H1 (cell line): ENCODE data around the gene CREG2. TPM values are rescaled to one million over a fixed set of nuclear protein-coding genes. Genes with fewer than 3 reads are reported as not detected.

Experiments
- CTCF ChIA-PET: fragments of 300-600 bp; sonication (Branson Sonifier 250); formaldehyde crosslinking; loops from one replicate; lab custom pipeline; 2021; ENCODE audit not compliant: partially characterized antibody; lab: Charles Lee
- POLR2A ChIA-PET: fragments of 300-600 bp; sonication (Branson Sonifier 250); formaldehyde crosslinking; loops from one replicate; lab custom pipeline; 2021; ENCODE audit warnings: inconsistent platforms; ENCODE audit not compliant: partially characterized antibody; lab: Charles Lee
- DNase-seq, 2 experiments: peaks; one replicate each; pipeline versions ENCODE4 v3.0.0 to v3.0.0-alpha.2; 2010 to 2022; ENCODE audit warnings: low spot score in 2 of 2, low read depth in 1 of 2, mixed read lengths in 1 of 2
- FAIRE-seq: peaks from 2 replicates; lab custom pipeline; 2011; peaks lifted over from hg19 to GRCh38; lab: Jason Lieb, UNC
- H2AFZ ChIP-seq: 2 replicates; pipeline ENCODE4 v1.8.1; 2012; ENCODE audit warnings: low read length, inconsistent platforms
- H2AK5ac ChIP-seq: 2 replicates; pipeline ENCODE4 v1.6.1; 2013; ENCODE audit warnings: low read depth, low read length
- H2BK120ac ChIP-seq: replicated peaks from 2 replicates; pipeline ENCODE3; 2013; ENCODE audit warnings: low read depth, low read length, inconsistent platforms
- H2BK12ac ChIP-seq: 2 replicates; pipeline ENCODE4 v1.6.1; 2013; ENCODE audit warnings: low read depth, low read length
- H2BK15ac ChIP-seq: 2 replicates; pipeline ENCODE4 v1.6.1; 2013; ENCODE audit warnings: low read length
- H2BK20ac ChIP-seq: 2 replicates; pipeline ENCODE4 v1.6.1; 2013; ENCODE audit warnings: low read length
- H2BK5ac ChIP-seq: 2 replicates; pipeline ENCODE4 v1.6.1; 2013; ENCODE audit warnings: low read depth, low read length
- H3K14ac ChIP-seq: 2 replicates; pipeline ENCODE4 v1.6.1; 2013; ENCODE audit warnings: inconsistent platforms; ENCODE audit not compliant: insufficient read length
- H3K18ac ChIP-seq: 2 replicates; pipeline ENCODE4 v1.6.1; 2013; ENCODE audit warnings: low read length; ENCODE audit errors: extremely low read depth
- H3K23ac ChIP-seq: 2 replicates; pipeline ENCODE4 v1.6.1; 2013; ENCODE audit warnings: inconsistent platforms; ENCODE audit not compliant: insufficient read length
- H3K23me2 ChIP-seq: 2 replicates; pipeline ENCODE4 v1.6.1; 2013; ENCODE audit warnings: low read depth, low read length
- H3K27ac ChIP-seq: 2 replicates; pipeline ENCODE4 v1.6.1; 2011; ENCODE audit warnings: low read depth, low read length, inconsistent platforms
- H3K27me3 ChIP-seq, 4 experiments: replicated peaks in 1 of 4; 1 replicate in 1 of 4; 2 replicates in 3 of 4; pipeline versions ENCODE4 v1.6.1 to v1.8.1; 2011 to 2013; ENCODE audit warnings: low read length in 3 of 4, mild to moderate bottlenecking in 3 of 4, inconsistent platforms in 2 of 4, mixed read lengths in 2 of 4, moderate library complexity in 1 of 4; ENCODE audit not compliant: control insufficient read depth in 3 of 4, insufficient read depth in 3 of 4; ENCODE audit errors: extremely low read depth in 1 of 4
- H3K36me3 ChIP-seq, 4 experiments: 2 replicates each; pipeline versions ENCODE4 v1.6.1 to v1.8.1; 2011 to 2013; ENCODE audit warnings: mild to moderate bottlenecking in 4 of 4, low read length in 3 of 4, moderate library complexity in 2 of 4, control low read depth in 1 of 4, inconsistent platforms in 1 of 4; ENCODE audit not compliant: insufficient read depth in 4 of 4, control insufficient read depth in 2 of 4
- H3K4ac ChIP-seq: replicated peaks from 2 replicates; pipeline ENCODE3; 2013; ENCODE audit warnings: low read length, low read depth, mixed read lengths, inconsistent platforms; ENCODE audit not compliant: insufficient read length
- H3K4me1 ChIP-seq, 4 experiments: replicated peaks in 1 of 4; 1 replicate in 1 of 4; 2 replicates in 3 of 4; pipeline versions ENCODE4 v1.6.1 to v1.8.1; 2011 to 2013; ENCODE audit warnings: low read length in 3 of 4, inconsistent platforms in 2 of 4, mixed read lengths in 1 of 4; ENCODE audit not compliant: insufficient read depth in 4 of 4, control insufficient read depth in 3 of 4
- H3K4me2 ChIP-seq, 2 experiments: 2 replicates each; pipeline versions ENCODE4 v1.6.1 to v1.8.1; 2011 to 2013; ENCODE audit warnings: low read depth in 2 of 2, low read length in 2 of 2, control low read depth in 1 of 2, inconsistent platforms in 1 of 2, mild to moderate bottlenecking in 1 of 2; ENCODE audit not compliant: insufficient read depth in 1 of 2
- H3K4me3 ChIP-seq, 4 experiments: fragments of 200-600, 300-600 bp in 1 of 4; sonication (generic), shearing (Covaris generic), sonication (Bioruptor Twin) in 1 of 4; 2 replicates each; pipeline versions ENCODE4 v1.5.1 to v1.8.1; 2011 to 2016; ENCODE audit warnings: low read length in 4 of 4, low read depth in 3 of 4, control low read depth in 2 of 4, inconsistent platforms in 2 of 4, mild to moderate bottlenecking in 2 of 4, mixed read lengths in 1 of 4, moderate library complexity in 1 of 4; ENCODE audit not compliant: insufficient read depth in 2 of 4; ENCODE audit errors: extremely low read depth in 1 of 4
- H3K56ac ChIP-seq: replicated peaks from 2 replicates; pipeline ENCODE3; 2013; ENCODE audit warnings: low read depth, mild to moderate bottlenecking, mixed read lengths, low read length, inconsistent platforms; ENCODE audit not compliant: insufficient read length
- H3K79me1 ChIP-seq: 2 replicates; pipeline ENCODE4 v1.6.1; 2013; ENCODE audit warnings: low read depth, low read length, control low read depth
- H3K79me2 ChIP-seq, 2 experiments: 2 replicates each; pipeline versions ENCODE4 v1.6.1 to v1.8.1; 2012 to 2013; ENCODE audit warnings: low read length in 2 of 2, mild to moderate bottlenecking in 2 of 2, inconsistent platforms in 1 of 2; ENCODE audit not compliant: insufficient read depth in 2 of 2, control insufficient read depth in 1 of 2
- H3K9ac ChIP-seq, 4 experiments: replicated peaks in 1 of 4; 1 replicate in 1 of 4; 2 replicates in 3 of 4; pipeline versions ENCODE4 v1.6.1 to v1.8.1; 2011 to 2013; ENCODE audit warnings: low read depth in 3 of 4, low read length in 3 of 4, control low read depth in 2 of 4, mild to moderate bottlenecking in 2 of 4, moderate library complexity in 2 of 4, inconsistent platforms in 1 of 4; ENCODE audit errors: extremely low read depth in 1 of 4
- H3K9me3 ChIP-seq, 2 experiments: 2 replicates each; pipeline versions ENCODE4 v1.6.1 to v1.8.1; 2012 to 2013; ENCODE audit warnings: mild to moderate bottlenecking in 2 of 2, moderate library complexity in 2 of 2, control low read depth in 1 of 2, inconsistent platforms in 1 of 2, low read depth in 1 of 2, low read length in 1 of 2, mixed read lengths in 1 of 2; ENCODE audit not compliant: insufficient read depth in 2 of 2
- H4K20me1 ChIP-seq, 2 experiments: replicated peaks in 1 of 2; 2 replicates each; pipeline versions ENCODE3 to v1.8.1; 2011 to 2013; ENCODE audit warnings: inconsistent platforms in 2 of 2, low read length in 2 of 2, mild to moderate bottlenecking in 1 of 2; ENCODE audit not compliant: insufficient read depth in 2 of 2, control insufficient read depth in 1 of 2
- H4K5ac ChIP-seq: 2 replicates; pipeline ENCODE4 v1.6.1; 2013; ENCODE audit warnings: low read length, low read depth, mixed read lengths, inconsistent platforms; ENCODE audit not compliant: insufficient read length
- H4K8ac ChIP-seq: 2 replicates; pipeline ENCODE4 v1.8.0; 2013; ENCODE audit warnings: mild to moderate bottlenecking, moderate library complexity, low read length, inconsistent platforms; ENCODE audit not compliant: insufficient read depth; ENCODE audit errors: extremely low read depth
- H4K91ac ChIP-seq: replicated peaks from 2 replicates; pipeline ENCODE3; 2013; ENCODE audit warnings: low read length, mixed read lengths, inconsistent platforms; ENCODE audit not compliant: insufficient read length
- RBBP5 ChIP-seq: IDR thresholded peaks from 2 replicates; pipeline ENCODE4 v1.7.1; 2012; ENCODE audit warnings: low read depth, mild to moderate bottlenecking, inconsistent platforms, low read length, moderate library complexity, borderline replicate concordance
- WGBS, 2 experiments: shearing (Covaris generic) in 1 of 2; methylation state at CpG; one replicate each; pipeline versions ENCODE4 v1.1.6 to v1.1.7; 2013 to 2015; ENCODE audit warnings: low lambda C conversion rate in 2 of 2, mixed read lengths in 2 of 2, inconsistent platforms in 1 of 2, low coverage in 1 of 2, missing lambda C conversion rate in 1 of 2; ENCODE audit not compliant: insufficient replicate concordance in 2 of 2, insufficient coverage in 1 of 2, insufficient read length in 1 of 2; ENCODE audit errors: extremely low coverage in 1 of 2, missing lambda C conversion rate in 1 of 2; 5-methylcytosine and 5-hydroxymethylcytosine counted together
- polyA plus RNA-seq, 7 experiments: library from polyadenylated mRNA; depleted of rRNA in 3 of 7; stranded (reverse) in 5 of 7; unstranded in 2 of 7; fragments of >200 nt in 5 of 7; fragments of 200-250 nt in 2 of 7; gene quantifications; 1 replicate in 5 of 7; 2 replicates in 1 of 7; 4 replicates in 1 of 7; pipeline versions ENCODE4 v1.2.1 to v1.2.3, GENCODE V29; 2011 to 2013; ENCODE audit warnings: missing spikeins in 2 of 7, mixed read lengths in 2 of 7
- total RNA-seq: library from RNA; stranded (reverse); fragmentation: NEBNext Ultra II Directional; extraction: Animal tissue kit (Norgen Biotek cat#: 25700); gene quantifications from 2 replicates; pipeline ENCODE4 v1.2.1, GENCODE V29; 2021
- TF ChIP-seq, protein P1 (sequence below): IDR thresholded peaks from 2 replicates; pipeline ENCODE4 v1.6.1; 2011; ENCODE audit warnings: low read depth, mild to moderate bottlenecking, low read length; ENCODE audit not compliant: insufficient read depth

The CREG2 gene
- total and polyA plus RNA-seq, 2 of the 8 experiments (the other 6 are each of a cell fraction or from before 2014, with no cell fraction given), result 2.0 to 2.2 TPM

DNA sequence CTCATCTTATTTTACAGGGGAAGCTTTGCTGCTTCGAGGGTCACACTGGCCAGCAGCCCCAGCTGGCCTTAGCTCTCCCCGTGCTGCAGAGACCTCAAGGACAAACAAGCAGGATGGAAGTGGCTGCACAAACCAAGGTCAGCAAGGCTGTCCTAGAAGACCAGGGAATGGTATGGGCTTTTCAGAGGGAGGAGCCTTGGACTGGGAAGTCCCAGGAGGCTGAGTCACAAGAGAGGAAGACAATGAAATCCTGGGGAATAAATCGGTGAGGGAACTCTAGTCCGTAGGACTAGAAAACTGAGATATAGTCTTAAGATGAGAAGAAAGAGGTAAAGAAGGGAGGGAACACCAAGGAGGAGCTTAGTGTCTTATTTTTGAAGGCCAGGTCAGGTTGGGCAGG is 15.7 kb downstream of the CREG2 start:
- Histone ChIP-seq H3K23ac (no peak overlapping the region), H4K5ac (no peak overlapping the region), H2BK20ac (no peak overlapping the region), H3K4ac (no peak overlapping the region), H3K18ac (no peak overlapping the region), H3K4me3 (no peak overlapping the region), H2BK12ac (no peak overlapping the region; the same call in 1 of the 2 replicates), H3K4me2 (no peak overlapping the region), H3K23me2 (no peaks in the 10 kb centered on the region), H3K9me3 (0 out of 4 replicates have a peak, but pooled peaks cover 0 to 5% of the 10 kb centered on the region in 2 experiments), H2BK5ac (no peak overlapping the region), H2AK5ac (no peak overlapping the region), H4K20me1 (no peaks in the 10 kb centered on the region), H3K79me2 (no peaks in the 10 kb centered on the region), H2AFZ (no peak overlapping the region), H3K56ac (no peak overlapping the region), H4K8ac (no peak overlapping the region), H3K27me3 (no peaks in the 10 kb centered on the region), H3K36me3 (no peaks in the 10 kb centered on the region), H2BK120ac (no peak overlapping the region), H3K9ac (no peak overlapping the region), H3K79me1 (no peaks in the 10 kb centered on the region), H3K27ac (no peak overlapping the region), H2BK15ac (no peak overlapping the region), H3K14ac (no peak overlapping the region), H4K91ac (no peak overlapping the region), H3K4me1 (no peaks in the 10 kb centered on the region; a peak in 1 of 7 replicates)
- CTCF ChIA-PET, result interaction anchor here (1.0 kb wide), 1 partner anchor 47 kb away, joined by 3 read pairs; no protein-coding TSS in a partner anchor
- WGBS, 2 experiments, result 85% methylated on average over 4 of the region's 4 CpGs; no CpG with 5 or more reads in 1 of the 2 experiments
- POLR2A ChIA-PET, result no interaction called here
- DNase-seq, result no peak
- TF ChIP-seq, protein P1, sequence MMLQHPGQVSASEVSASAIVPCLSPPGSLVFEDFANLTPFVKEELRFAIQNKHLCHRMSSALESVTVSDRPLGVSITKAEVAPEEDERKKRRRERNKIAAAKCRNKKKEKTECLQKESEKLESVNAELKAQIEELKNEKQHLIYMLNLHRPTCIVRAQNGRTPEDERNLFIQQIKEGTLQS, result no peak
- no peak for TF ChIP-seq RBBP5
- no peak for FAIRE-seq
